Mucosa of stomach (tissue), 1 donor: Measurements from ENCODE around the gene SPIRE1.

ENCODE experiments used
- H3K27me3 ChIP-seq: one replicate; pipeline ENCODE4 v1.7.0; 2013; ENCODE audit warnings: mild to moderate bottlenecking, low read length; ENCODE audit not compliant: control insufficient read depth, insufficient read depth
- H3K36me3 ChIP-seq: one replicate; pipeline ENCODE4 v1.7.0; 2013; ENCODE audit warnings: low read length; ENCODE audit not compliant: control insufficient read depth, insufficient read depth
- H3K4me1 ChIP-seq: one replicate; pipeline ENCODE4 v1.7.0; 2013; ENCODE audit warnings: mild to moderate bottlenecking, low read length; ENCODE audit not compliant: control insufficient read depth, insufficient read depth
- H3K4me3 ChIP-seq: one replicate; pipeline ENCODE4 v1.7.0; 2013; ENCODE audit warnings: low read length
- H3K9ac ChIP-seq: one replicate; pipeline ENCODE4 v1.7.0; 2013; ENCODE audit warnings: mild to moderate bottlenecking, low read length, moderate library complexity
- H3K9me3 ChIP-seq: one replicate; pipeline ENCODE4 v1.7.0; 2013; ENCODE audit warnings: mild to moderate bottlenecking, low read length, moderate library complexity; ENCODE audit not compliant: control insufficient read depth
- donor health status: Pancreatic carcinoma.

SPIRE1 gene

DNA sequence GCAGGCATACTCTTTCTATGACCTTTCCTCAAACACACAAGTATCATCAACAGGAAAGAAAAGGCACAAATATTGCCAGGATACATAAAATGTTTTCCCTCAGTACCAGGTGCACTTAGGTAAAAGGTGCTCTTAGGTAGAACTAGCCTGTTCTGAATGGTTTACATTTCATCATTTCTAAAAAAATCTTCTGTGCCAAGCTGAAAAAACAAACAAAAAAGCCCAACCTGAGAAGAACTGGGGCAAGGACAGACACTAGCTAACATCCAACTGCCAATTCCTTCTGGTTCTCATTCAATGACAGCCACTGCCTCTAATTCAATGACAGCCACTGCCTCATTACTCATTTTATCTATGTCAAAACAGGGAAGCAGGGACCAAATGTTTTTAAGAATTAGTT, 68.5 kb downstream of the SPIRE1 start:
- no peaks in the 10 kb centered on the region for H3K36me3 ChIP-seq

DNA sequence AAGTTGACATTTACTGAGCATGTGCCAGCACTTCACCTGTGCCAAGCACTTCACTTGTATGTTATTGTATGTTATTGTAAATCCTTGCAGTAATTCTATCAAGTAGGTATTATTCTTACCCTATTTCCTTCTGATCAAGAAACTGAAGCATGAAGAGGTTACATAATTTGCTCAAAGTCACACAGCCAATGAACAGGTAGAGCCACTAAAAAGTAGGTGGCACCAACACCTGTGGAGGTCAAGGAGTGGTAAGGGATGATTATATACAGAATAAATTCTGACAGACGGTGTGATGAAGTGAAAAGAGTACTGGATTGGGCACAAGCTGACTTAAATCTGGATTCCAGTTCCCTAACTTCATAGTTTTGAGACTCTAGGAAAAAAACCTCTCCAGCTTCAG, 71.0 kb downstream of the SPIRE1 start:
- no peaks in the 10 kb centered on the region for H3K9me3 ChIP-seq
- H3K4me3 ChIP-seq, result no peak overlapping the region
- no peaks in the 10 kb centered on the region for H3K36me3 ChIP-seq
- H3K9ac ChIP-seq, result no peak overlapping the region
- H3K4me1 ChIP-seq, result no peaks in the 10 kb centered on the region
- H3K27me3 ChIP-seq, result no peaks in the 10 kb centered on the region

More for the DNA sequence above, 68.5 kb downstream of the SPIRE1 start:
- Histone ChIP-seq H3K27me3 (no peaks in the 10 kb centered on the region), H3K4me1 (no peaks in the 10 kb centered on the region), H3K9me3 (no peaks in the 10 kb centered on the region), H3K4me3 (no peak overlapping the region), H3K9ac (no peak overlapping the region)

DNA sequence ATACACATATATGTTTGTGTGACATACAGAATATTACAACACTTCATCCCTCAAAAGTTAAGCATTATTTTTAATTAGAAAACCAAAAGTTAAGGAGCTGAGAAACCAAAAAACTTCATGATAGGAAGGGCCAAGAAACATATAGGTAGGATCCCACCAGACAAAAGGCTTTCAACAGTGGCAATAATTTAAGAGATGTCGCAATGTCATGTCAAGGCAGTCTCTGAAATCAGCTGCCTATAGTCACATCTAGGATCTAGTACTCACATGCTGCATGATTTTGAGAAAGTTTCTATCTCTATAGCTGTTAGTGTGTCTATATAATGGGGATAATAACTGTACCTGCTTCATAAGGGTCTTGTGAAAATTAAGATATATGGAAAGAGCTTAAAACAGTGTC, 72.7 kb downstream of the SPIRE1 start:
- Histone ChIP-seq H3K4me1 (no peaks in the 10 kb centered on the region), H3K9ac (no peak overlapping the region), H3K4me3 (no peak overlapping the region), H3K9me3 (no peaks in the 10 kb centered on the region), H3K27me3 (no peaks in the 10 kb centered on the region), H3K36me3 (no peaks in the 10 kb centered on the region)

DNA sequence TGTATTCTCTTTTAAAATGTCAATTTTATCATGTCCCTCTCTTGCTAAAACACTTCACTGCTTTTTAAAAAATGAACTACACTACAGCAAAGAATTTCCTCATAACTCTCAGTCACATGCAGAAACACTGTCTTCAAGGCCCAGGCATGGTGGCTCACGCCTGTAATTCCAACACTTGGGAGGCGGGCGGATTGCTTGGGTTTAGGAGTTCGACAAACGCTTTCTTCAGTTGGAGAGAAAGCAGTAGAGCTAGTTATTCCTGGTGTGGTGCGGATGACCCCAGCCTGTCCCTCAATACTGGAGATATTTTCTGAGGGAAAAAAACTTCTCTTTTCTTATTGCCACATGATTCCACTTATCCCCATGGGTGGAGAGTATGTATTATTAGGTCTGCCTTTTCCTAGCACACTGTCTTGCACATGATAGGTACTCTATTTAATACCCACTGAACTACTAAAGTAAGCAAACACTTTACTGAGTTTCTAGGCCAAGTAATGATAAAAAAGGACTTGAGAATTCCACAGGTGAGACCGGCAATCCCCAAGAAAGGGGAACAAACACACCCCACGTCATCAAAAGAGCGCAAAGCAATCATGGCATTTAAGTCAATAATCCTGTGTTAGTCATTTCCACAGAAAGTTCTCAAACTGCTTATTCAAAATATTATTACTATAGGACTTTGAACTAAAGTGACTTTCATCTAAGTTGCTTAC, 77.1 kb downstream of the SPIRE1 start:
- no peak overlapping the region for H3K9ac ChIP-seq
- H3K4me1 ChIP-seq, result no peaks in the 10 kb centered on the region
- H3K4me3 ChIP-seq, result no peak overlapping the region
- no peaks in the 10 kb centered on the region for H3K27me3 ChIP-seq
- no peaks in the 10 kb centered on the region for H3K9me3 ChIP-seq
- no peaks in the 10 kb centered on the region for H3K36me3 ChIP-seq

DNA sequence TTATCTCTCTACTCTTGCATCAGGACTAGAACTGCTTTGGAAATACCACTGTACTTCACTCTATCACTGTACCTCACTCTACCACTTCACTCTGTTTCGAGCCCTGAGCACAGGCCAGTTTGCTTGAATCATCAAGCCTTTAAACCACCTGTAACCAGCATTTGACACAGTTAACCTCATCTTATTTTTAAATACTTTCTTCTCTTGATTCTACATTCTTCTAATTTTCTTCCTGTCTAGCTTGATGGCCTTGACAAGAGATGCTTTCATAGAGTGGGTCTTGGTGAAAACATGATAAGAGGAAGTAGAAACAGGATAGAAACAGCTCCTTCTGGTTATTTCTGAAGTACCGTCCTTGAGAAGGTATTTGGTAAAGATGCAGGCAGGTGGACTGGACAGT, 78.1 kb downstream of the SPIRE1 start:
- Histone ChIP-seq H3K9me3 (no peaks in the 10 kb centered on the region), H3K27me3 (no peaks in the 10 kb centered on the region), H3K4me3 (no peak overlapping the region), H3K36me3 (no peaks in the 10 kb centered on the region), H3K4me1 (no peaks in the 10 kb centered on the region), H3K9ac (no peak overlapping the region)

DNA sequence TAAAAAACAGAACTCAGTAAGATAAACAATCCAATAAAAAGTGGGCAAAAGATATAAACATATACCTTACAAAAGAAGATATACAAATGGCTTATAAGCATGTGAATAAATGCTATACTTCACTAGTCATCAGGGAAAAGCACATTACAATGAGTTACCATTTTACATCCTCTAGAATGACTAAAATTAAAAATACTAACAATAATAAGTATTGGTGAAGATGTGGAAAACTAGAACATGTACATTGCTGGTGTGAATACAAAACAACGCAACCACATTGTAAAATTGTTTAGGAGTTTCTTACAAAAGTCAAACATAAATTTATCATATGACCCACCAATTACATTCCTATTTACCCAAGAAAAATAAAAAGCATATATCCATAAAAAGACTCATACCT, 80.1 kb downstream of the SPIRE1 start:
- Histone ChIP-seq H3K36me3 (no peaks in the 10 kb centered on the region), H3K4me3 (no peak overlapping the region), H3K27me3 (no peaks in the 10 kb centered on the region), H3K9me3 (no peaks in the 10 kb centered on the region), H3K9ac (no peak overlapping the region), H3K4me1 (no peaks in the 10 kb centered on the region)

DNA sequence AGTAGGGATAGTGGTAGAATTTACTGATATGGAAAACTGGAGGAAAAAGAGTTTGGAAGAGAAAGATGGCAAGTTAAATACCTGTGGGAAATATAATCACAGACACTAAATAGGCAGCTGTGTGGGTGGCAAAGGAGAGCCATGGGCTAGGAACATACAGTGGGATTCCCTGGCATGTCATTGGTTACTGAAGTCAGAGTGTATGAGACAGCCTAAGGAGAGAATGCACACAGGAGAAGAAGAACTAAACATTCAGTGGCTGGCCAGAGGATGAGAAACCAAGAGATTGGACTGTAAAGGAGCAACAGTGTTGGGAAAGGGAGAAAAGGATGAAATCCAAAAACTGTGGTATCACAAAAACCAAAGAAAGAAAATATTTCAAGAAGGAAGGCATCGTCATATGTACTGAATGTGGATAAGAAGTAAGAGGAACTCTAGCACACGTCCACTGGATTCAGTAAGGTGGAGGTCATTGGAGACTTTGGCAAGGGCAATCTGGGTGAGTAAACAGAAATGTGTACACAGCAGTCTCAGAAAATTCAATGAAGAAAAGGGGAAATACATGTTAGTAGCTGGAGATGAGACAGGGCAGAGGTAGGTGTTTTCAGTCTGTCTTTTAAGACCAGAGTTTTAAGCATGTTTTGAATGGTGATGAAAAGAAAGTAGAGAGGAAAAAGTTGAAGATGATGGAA, 83.3 kb downstream of the SPIRE1 start:
- H3K4me3 ChIP-seq, result no peak overlapping the region
- H3K36me3 ChIP-seq, result no peaks in the 10 kb centered on the region
- no peak overlapping the region for H3K9ac ChIP-seq
- no peaks in the 10 kb centered on the region for H3K4me1 ChIP-seq
- H3K27me3 ChIP-seq, result no peaks in the 10 kb centered on the region
- H3K9me3 ChIP-seq, result no peaks in the 10 kb centered on the region

DNA sequence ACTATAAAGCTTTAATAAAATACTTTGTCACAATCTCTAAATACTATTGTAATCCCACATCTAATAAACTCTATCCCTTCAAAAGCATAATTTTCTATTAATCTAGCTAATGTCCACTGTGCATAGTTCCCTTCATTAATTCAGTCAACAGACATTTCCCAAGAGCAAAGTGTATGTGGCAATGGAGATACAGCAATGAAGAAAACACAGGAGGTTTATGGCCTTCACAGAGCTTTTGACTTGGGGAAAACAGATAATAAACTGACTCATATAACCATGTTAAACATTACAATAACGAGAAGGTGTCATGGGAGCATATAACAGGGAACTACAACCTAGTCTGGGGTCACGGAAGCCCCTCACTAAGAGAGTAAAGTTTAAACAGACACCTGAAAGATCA, 86.3 kb downstream of the SPIRE1 start:
- Histone ChIP-seq H3K36me3 (no peaks in the 10 kb centered on the region), H3K4me1 (no peaks in the 10 kb centered on the region), H3K9me3 (no peaks in the 10 kb centered on the region), H3K9ac (no peak overlapping the region), H3K27me3 (no peaks in the 10 kb centered on the region), H3K4me3 (no peak overlapping the region)

DNA sequence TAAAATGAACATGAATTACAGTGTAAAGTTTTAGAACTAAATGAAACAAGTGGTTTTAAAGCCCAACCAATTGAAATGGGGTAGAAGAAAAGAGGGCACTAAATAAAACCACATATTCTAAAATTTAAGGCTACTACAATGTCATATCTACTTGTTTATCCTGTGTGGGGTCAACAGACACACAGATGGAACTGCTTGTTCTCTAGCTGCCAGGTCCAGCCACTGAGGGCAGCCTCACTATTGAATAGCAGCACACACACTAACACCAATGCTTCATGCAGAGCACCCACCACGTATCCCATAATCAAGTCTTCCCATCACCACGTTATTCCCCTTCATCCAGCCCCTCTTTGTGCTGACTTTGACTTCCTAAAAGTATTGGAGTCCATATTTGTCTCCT, 88.1 kb downstream of the SPIRE1 start:
- no peak overlapping the region for H3K4me3 ChIP-seq
- H3K36me3 ChIP-seq, result no peaks in the 10 kb centered on the region
- no peaks in the 10 kb centered on the region for H3K4me1 ChIP-seq
- H3K9ac ChIP-seq, result no peak overlapping the region
- no peaks in the 10 kb centered on the region for H3K9me3 ChIP-seq
- no peaks in the 10 kb centered on the region for H3K27me3 ChIP-seq

DNA sequence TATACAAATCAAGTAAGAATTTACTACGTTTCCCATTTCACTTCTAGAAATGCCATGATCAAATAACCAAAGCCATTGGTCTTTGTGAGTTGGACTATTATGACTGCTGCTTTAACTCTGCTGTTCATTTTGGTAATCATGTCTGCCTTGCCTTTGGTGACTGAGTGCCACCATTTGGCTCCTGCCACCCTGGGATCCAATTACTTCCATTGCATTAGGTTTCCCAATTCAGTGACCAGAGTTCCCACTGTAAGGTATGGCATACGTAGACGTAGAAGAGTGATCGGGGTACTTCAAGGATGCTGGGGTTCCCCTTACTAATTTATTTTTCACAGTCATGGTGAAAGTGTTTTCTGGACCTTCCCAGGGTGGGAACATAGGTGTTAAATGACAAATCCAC, 90.1 kb downstream of the SPIRE1 start:
- no peaks in the 10 kb centered on the region for H3K27me3 ChIP-seq

DNA sequence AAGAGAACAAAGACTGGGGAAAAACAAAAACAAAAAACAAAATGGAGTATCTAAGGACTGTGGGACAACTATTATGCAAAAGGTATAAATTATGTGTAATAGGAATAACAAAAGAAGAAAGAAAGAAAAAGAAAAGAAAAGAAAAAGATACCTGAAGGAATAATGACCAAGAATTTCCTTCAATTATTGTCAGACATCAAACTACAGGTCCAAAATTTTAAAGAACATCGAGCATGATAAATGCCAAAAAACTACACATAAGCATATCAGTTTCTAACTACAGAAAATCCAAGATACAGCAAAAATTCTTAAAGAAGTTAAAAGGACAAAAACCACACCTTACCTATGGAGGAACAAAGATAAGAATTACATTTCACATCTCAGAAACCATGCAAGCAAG, 93.0 kb downstream of the SPIRE1 start:
- H3K9ac ChIP-seq, result no peak overlapping the region
- no peaks in the 10 kb centered on the region for H3K9me3 ChIP-seq
- H3K27me3 ChIP-seq, result no peaks in the 10 kb centered on the region
- H3K36me3 ChIP-seq, result no peaks in the 10 kb centered on the region
- H3K4me3 ChIP-seq, result no peak overlapping the region
- H3K4me1 ChIP-seq, result no peaks in the 10 kb centered on the region

More for the DNA sequence above, 90.1 kb downstream of the SPIRE1 start:
- Histone ChIP-seq H3K4me3 (no peak overlapping the region), H3K4me1 (no peaks in the 10 kb centered on the region), H3K36me3 (no peaks in the 10 kb centered on the region), H3K9ac (no peak overlapping the region), H3K9me3 (no peaks in the 10 kb centered on the region)

DNA sequence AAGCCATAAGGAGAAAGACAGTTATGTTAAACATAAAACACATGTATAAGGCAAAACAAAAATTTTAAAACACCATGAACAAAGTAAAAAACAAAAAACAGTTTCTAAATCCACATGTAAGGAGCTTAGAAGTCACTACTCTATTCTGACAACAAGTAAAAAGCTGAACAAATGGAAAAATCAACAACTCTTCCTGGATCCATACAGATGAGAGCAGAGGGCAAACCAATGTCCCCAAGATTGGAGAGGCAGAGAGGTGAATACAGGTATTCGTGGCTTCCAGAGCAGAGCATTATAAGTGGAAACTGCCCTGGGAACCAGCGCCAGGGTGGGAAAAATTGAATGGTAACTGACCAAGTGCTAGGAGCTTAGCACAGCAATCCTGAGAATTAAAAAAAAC, 93.5 kb downstream of the SPIRE1 start:
- Histone ChIP-seq H3K36me3 (no peaks in the 10 kb centered on the region), H3K9me3 (no peaks in the 10 kb centered on the region), H3K4me1 (no peaks in the 10 kb centered on the region), H3K9ac (no peak overlapping the region), H3K27me3 (no peaks in the 10 kb centered on the region), H3K4me3 (no peak overlapping the region)
